GF-D8 (cell line): Measurements from ENCODE around the gene BLCAP.
"Not testable (repeated sequence)": the region's sequence is repeated elsewhere in the genome, so short reads cannot be mapped to it uniquely, and the experiment has no call there.

Experiments used
- DNase-seq: peaks from one replicate; lab custom pipeline; 2025; lab: John Stamatoyannopoulos, UW

The BLCAP gene

DNA sequence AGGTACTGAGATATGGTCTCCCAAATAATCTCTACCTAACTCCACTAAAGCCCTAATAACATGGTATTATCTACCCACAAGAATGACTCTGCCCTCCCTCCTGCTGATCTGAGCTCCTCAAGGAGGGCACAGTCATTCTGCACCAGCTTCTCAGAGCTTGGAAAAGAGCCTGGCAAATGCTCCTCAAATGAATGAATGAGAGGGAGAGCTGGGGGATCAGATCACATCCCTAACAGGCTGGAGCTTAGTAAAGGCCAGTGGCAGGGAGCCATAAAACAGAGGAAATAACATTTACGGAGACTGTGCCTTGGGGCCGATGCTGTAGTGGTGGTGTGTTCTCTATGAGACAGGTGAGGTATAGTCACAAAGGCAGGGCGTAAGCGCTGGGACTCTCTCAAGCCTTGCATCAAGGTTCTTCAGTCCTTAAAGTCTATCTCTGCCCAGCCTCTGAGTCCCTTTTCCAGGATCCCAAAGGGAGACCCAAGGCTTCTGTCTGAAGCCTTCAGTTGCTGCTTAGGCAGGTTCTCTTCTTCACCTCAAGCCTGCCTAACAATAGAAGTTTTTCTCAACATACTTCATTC is 13.8 kb downstream of the BLCAP start:
- no peak for DNase-seq

DNA sequence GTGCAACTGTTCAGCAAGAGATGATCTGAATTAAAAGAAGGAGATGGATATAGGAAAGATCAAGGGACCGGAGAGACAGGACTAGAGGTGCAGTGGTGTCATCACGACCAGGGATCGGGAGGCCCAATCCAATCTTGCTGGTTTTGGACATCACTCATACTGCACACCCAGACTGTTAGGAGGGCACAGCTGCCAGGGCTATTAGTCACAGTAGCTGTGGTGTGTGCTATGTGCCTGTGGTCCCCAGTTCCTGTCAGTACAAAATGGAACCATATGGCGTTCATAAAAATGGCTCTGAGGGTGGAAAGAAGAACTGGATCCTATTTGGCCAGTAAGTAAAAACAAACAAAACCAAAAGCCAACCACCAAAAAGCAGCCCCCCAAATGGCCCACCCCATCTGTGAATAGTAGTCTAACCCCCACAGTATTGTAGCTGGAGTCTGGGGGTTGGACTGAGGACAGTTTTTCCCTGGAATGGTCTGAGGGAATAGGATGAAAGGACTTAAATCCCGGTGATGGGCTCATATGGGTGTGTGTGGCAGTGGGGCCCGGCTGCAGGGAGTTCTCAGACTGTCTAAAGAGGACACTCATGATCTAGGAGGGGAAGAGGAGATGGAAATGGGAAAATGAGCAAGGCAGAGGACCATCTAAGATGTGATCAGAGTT is 15.9 kb downstream of the BLCAP start:
- DNase-seq: no peak

DNA sequence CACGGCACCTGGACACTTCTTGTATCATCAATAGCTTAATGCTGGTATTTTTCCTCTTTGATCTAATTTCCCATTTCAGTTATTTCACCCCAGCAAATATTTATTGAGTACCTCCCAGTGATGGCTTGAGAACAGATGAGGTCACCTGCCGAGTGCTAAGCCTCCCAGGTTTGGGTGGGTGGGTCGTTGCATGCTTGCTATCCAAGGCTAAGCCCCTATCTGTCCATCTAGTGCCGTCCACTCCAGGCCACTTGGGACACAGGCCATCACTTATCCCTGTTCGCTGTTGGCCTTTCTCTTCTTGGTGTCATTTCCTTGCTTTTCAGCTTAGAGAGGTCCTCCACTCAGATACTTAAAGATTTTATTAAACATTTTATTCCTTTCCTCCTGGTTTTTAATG is 17.4 kb downstream of the BLCAP start:
- no peak for DNase-seq

DNA sequence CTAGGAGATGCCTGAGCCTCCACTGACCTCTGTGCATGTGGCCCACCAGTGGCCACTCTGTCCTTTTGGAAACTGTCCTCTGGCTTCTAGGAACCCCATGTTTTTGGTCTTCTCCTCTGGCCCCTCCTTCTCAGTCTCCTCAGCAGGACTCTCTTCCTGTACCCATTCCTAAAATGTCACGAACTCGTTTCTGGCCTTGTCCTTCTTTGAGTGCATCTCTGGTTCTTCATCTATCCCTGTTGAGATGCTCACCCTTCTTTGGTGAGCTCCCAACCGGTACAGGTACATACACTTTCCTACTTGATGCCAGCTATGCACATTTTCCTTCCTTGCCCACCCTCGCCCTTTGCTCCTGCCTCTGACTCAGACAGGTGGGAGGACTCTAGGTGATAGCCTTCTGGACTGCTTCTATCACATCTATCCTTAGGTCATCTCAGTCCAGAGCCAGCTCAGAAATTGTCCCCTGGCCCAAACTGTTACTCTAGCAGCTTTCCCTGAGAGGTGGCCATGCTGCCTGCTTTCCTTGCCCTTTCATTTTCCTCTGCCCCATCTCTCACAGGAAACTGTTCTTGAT is 21.4 kb downstream of the BLCAP start:
- DNase-seq: no peak

DNA sequence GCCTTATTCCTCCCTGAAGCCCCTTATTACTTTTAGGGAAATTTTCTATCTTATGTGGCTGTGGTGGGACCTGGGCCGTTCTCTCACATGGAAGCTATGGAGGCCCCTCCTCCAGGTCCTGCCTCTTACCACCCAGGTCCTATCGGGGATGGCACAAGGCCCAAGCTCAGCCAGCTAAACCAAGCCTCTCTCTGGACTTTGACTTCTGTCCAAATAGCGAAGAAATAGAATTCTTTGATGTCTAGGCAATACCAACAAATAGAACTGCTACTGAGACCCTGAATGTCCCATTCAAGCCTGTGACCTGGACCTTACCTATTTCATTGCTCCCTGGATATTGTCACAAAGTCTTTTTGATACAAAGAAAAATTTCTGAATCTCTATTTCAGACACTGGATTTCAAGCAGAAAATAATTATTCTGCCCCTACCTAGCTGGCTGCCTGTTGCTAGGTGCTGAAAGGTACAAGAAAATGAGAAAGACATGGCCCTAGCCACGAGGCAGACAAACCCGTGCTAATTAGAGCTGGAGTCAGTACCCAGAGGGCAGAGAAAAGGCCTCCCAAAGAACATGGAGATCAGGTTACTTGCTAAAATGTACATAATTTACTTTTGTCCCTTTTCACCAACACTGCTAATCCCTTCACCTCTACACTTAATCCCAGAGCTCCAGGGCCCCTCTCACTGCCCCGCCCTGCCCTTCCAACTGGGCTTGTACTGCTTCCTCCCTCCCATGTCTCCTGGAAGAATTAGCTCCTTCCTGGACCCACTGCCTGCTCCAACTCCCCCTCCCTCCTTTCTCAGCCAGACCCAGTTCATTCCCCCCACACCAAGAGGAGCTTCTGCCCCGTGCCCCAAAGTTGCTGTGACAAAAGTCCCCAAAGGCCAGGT is 22.2 kb downstream of the BLCAP start:
- no peak for DNase-seq

DNA sequence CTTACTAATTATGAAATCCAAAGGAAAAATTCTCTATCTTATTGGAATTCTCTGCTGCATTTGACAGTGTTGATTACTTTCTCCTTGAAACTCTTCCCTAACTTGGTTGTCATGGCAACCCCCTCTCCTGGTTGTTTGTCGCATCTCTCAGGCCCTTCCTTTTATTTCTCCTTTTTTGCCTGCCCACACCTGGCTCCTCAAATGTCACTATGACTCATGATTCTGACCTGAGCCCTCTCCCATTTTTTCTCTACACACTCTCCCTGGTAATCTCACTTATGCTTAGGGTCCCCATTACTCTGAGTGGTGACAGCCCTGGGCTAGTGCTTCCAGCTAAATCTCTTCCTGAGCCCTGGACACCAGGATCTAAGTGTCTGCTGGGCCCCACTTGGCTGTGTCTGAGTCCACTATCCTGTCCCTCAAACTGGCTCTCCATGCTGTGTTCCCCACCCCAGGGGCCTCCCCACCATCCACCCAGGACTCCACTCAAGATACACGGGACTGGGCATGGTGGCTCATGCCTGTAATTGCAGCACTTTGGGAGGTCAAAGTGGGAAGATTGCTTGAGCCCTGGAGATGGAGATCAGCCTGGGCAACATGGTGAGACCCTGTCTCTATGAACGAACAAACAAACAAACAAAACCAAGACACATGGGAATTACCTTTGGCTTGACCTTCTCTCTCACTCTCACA is 23.1 kb downstream of the BLCAP start:
- no peak for DNase-seq

DNA sequence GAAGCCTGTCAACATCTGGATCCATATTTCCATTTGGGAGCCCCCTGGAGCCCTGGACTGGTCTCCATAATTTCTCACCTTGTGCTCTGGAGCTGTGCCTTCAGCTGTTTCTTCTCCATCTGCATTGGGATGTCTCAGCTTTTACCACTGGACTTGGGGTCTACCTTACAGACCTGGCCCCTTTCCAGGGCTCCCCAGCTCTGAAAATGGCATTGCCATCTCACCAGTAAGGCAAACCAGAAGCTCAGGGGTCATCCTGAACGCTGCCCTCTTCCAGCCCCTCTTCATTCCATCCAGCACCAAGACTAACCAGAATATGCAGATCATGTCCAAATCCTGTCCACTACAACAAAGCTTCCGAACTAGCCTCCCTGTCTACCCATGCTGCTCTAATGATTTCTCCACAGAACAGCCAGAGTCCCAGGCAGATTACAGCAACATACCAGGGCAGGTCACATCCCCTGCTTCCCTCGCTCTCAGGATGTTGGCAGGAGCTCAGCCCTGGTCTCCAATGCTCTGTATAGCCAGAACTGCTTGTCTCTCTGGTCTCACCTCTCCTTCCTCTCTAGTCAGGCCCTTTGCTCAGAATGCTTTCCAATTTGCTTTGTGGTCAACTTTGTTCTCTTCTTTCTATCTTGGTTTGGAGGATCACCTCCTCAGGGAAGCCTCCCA is 24.3 kb downstream of the BLCAP start:
- no peak for DNase-seq

DNA sequence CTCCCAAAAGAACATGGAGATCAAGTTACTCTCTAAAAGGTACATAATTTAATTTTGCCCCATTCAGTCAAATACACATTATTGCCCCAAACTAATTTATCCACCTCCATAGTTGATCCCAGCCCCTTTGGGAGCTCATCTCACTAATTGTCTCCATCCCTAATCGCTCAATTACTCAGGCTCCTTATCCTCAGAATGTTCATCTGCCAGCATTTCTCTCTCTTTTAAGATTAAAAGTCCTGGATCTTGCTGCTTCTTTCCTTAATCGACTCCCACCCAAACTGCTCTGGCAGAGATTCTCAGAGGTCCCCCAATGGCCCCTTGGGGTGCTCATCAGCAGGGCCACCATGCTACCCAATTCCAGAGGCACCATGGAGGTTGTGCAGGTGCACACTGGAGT is 25.0 kb downstream of the BLCAP start:
- DNase-seq: no peak

DNA sequence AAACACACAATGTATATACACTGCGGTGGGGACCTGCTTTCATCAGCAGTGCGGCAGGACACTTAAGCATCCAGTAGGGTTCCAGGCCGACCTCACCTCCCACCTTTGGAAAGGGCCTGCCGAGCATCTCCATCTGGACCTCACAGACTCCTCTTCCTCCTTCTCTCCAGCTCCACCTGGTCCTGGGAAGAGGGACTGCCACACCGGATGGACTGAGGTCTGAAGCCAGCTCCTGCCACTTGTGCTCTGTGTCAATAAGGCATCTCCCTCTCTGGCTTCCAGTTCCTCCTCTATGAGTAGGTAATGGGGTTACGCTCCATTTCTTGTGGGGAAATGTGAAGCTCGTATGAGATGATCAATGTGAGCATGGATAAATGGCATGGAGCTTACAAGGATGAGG is 25.7 kb downstream of the BLCAP start:
- no peak for DNase-seq

DNA sequence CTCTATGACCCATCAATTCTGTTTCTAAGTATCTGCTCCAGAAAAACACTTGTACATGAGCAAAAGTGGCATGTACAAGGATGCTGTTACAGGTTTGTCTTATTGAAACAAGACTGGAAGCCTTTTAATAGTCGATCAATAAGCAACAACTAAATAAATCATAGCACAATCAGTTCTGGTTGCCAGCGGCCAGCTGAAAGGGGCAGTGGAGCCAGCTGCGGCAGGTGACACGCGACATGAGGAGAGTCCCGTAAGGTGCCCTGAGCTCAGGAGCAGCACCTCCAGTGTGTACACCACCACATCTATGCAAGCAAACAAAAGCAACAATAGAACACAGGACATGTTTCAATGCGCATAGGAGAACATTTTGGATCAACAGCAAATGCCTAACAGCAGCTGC is 27.4 kb downstream of the BLCAP start:
- no peak for DNase-seq

DNA sequence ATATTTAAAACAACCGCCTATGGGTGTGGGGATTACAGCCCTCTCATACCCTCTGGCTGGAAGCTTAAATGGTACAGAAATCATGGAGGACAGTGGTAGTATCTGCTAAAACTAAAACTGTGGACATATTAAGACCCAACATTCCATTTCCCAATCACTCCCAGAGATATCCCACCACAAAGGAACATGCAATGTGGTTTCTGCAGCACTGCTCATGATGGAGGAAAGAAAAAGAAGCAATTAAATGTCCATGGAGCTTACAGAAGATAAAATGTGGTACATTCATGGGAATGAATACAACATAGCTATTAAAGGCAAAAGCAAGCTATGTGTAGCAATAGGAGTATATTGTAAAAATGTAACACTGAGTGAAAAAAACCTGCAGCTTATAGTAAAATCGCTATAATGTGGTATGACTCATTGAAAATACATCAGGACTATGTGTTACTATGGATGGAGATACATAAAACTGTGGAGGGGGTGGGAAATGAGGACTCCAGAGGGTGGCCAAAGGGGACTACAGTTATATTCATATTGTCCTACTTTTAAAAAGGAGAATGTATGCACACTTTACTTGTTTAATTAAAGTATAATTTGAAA is 29.5 kb downstream of the BLCAP start:
- no peak for DNase-seq

DNA sequence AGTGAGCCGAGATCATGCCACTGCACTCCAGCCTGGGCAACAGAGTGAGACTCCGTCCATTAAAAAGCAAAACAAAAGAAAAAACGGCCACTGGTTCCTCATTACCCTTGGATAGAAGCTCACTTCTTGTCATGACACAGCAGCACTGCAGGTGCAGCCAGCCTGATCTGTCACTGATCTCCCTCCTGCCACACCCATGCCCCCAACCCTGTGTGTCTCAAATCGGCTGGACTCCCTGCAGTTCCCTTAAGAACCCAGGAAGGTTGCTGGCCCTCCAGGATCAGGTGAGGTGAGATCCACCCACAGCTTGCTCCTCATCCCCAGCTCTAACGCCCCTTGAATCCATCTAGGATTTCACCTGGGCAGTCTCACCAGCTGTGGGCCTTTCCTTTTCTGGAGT is 32.9 kb downstream of the BLCAP start:
- DNase-seq: no peak

DNA sequence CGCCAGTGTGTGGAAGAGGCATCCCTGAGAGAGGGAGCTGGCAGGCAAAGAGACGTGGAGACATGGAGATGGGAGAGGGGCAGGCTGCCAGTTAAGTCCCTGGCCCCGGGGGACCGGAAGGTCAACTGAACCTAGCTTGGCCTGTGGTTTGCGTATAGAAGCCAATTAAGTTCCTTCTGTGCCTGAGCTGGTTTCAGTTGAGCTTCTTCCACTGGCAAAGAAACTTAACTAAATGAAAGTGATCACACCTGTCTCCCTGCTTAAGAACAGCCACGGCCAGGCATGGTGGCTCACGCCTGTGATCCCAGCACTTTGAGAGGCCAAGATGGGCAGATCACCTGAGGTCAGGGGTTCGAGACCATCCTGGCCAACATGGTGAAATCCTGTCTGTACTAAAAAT is 33.4 kb downstream of the BLCAP start:
- DNase-seq: no peak

DNA sequence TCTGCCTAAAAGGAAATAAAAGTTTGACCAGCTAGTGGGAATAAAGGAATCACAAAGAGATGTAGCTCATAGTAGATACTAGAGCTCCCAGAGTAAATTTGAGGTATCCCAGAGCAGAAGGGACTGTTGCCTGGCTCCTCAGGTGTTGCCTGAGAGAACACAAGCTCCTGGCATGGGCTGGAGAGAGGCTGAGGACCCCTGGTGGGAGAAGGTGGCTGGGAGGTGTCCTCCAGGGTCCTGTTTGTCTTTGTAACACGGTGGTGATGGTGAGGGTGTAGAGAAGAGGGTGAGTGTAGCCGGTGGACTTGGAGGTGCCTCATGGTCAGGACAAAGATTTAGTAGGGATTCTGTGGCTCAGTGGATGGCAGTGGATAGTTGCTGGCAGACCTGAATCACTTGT is 34.7 kb downstream of the BLCAP start:
- no peak for DNase-seq

DNA sequence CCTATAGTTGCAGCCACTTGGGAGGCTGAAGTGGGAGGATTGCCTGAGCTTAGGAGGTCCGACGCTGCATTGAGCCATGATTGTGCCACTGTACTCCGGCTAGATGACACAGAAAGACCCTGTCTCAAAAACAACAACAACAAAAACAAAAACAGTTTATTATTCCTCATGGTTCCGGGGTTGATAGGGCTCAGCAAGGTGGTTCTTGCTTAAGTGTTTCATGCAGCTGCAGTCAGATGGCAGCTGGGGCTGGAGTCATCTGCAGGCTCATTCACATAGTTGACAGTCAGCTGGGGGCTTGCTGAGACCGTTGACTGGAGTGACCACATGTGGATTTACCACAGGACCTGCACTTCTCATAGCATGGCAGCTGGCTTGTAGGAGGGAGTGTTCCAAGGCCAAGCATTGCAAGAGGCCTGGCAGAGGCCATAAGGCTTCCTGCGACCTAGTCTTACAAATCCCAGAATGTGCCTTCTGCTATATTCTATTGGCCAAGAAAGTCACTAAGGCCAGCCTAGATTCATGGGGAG is 35.5 kb downstream of the BLCAP start:
- no peak for DNase-seq

DNA sequence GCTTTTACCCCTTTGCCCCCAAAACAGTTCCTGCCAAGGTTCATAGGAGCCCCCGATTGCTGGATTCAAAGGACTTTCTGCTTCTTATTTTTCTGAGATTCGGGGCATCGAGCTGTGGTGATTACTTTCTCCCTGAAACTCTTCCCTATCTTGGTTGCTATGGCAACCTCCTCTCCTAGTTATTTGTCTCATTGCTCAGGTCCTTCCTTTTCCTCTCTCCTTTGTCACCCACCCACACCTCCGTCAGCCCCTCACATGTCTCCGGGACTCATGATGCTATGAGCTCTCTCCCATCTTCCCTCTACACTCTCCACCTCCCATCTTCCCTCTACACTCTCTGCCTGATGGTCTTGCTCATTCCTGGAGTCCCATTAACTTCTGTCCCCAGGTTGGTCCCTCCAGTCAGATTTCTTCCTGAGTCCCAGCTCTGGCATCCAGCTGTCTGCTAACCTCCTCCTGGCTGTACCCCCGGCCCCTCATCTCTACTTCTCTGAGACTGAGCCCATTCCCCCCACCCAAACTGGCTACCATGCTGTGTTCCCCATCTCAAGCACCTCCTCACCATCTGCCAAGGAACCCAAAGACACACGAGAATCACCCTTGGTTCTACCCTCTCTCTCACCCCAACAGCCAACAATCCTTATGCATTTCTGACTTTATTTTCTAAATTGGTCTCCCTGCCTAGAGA is 36.9 kb downstream of the BLCAP start:
- no peak for DNase-seq

DNA sequence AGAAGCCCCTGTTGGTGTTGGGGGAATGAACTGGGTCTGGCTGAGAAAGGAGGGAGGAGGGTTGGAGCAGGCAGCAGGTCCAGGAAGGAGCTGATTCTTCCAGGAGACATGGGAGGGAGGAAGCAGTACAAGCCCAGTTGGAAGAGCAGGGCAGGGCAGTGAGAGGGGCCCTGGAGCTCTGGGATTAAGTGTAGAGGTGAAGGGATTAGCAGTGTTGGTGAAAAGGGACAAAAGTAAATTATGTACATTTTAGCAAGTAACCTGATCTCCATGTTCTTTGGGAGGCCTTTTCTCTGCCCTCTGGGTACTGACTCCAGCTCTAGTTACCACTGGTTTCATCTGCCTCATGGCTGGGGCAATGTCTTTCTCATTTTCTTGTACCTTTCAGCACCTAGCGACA is 41.5 kb downstream of the BLCAP start:
- DNase-seq: not testable (repeated sequence)

DNA sequence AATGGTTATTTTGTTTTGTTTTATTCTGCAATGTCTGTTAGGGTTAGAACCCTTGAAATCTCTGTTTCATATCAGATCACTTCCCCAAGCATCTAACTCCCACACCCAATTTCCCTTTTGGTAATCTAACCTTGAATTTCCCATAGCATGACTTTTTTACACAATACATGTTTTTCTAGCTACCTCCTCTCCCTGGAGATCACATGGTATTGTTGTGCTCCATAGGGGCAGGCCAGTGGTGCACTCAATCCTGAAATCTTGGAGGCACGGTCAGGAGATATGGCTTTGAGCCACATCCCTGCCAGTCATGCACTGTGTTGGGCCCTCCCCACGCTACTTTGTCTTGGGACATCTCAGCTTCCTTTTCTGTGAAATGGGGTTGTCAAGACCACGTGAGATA is 43.3 kb downstream of the BLCAP start:
- no peak for DNase-seq

DNA sequence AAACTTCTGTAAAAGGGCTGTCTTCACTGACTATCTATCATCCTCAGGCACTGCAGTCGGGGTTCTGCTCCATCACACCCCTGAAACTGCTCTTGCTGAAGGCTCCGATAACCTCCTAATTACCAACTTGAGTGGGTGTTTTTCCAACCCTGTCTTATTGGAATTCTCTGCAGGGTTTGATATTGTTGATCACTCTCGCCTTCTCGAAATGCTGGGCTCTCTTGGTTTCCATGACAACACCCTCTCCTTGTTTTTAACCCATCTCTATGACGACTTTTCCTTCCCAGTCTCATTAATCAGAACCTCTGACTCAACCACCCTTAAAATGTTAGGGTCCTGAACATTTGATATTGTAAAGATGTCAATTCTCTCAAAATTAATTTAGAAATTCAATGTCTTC is 46.1 kb downstream of the BLCAP start:
- DNase-seq: no peak

DNA sequence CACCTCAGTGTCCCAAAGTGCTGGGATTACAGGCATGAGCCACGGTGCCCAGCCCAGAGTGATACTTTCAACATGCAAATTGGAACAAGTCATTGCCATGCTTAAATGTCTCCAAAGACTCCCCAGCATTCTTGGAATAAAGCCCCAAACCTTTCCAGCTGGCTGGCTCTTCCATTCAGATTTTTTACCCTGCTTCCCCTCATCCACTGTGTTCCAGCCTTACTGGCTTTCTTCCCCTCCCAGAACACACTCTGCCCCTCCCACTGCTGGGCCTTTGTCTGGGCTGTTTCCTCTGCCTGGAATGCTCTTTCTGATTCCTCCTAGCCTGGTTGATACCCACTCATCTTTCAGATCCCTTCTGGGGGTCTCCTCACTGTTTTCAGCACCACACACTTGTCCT is 46.8 kb downstream of the BLCAP start:
- no peak for DNase-seq
